HEK293 (cell line): Measurements from ENCODE around the gene ATF6B.

ENCODE experiments used
- CTCF ChIA-PET: fragments of 350-600 bp; formaldehyde crosslinking; extraction: SDS; loops from one replicate; lab custom pipeline; 2021; ENCODE audit warnings: antibody characterized with exemption; lab: Yijun Ruan, JAX
- POLR2A ChIA-PET: fragments of 300-600 bp; formaldehyde crosslinking; extraction: SDS; loops from one replicate; lab custom pipeline; 2020; ENCODE audit warnings: antibody characterized with exemption, inconsistent platforms; lab: Yijun Ruan, JAX
- H3K27ac ChIP-seq: fragments of 200-500 bp; sonication (Bioruptor generic); 2 replicates; pipeline ENCODE4 v1.5.1; 2014; ENCODE audit warnings: low read depth, low read length, control low read depth, inconsistent platforms; ENCODE audit errors: extremely low read depth
- H3K36me3 ChIP-seq, 2 experiments: fragments of 200-500 bp in 1 of 2; sonication (Bioruptor generic) in 1 of 2; 1 replicate in 1 of 2; 2 replicates in 1 of 2; pipeline ENCODE4 v1.5.1; 2014 to 2017; ENCODE audit warnings: inconsistent platforms in 2 of 2, low read length in 2 of 2; ENCODE audit not compliant: control insufficient read depth in 2 of 2, insufficient read depth in 1 of 2
- H3K4me1 ChIP-seq: fragments of 200-500 bp; sonication (Bioruptor generic); 2 replicates; pipeline ENCODE4 v1.5.1; 2014; ENCODE audit warnings: mild to moderate bottlenecking, low read length, inconsistent platforms; ENCODE audit not compliant: control insufficient read depth, insufficient read depth
- H3K4me3 ChIP-seq: 2 replicates; pipeline ENCODE4 v1.5.1; 2011; ENCODE audit warnings: low read depth, mild to moderate bottlenecking, control low read depth, low read length, moderate library complexity
- H3K9me3 ChIP-seq: fragments of 200-500 bp; sonication (Bioruptor generic); 2 replicates; pipeline ENCODE4 v1.5.1; 2014; ENCODE audit warnings: low read depth, low read length, inconsistent platforms; ENCODE audit not compliant: control insufficient read depth, insufficient read depth
- AEBP2 ChIP-seq: fragments of 450-650 bp; formaldehyde crosslinking; IDR thresholded peaks from 2 replicates; pipeline ENCODE4 v1.5.1; 2016; ENCODE audit warnings: missing biosample characterization, missing genetic modification characterization, borderline replicate concordance
- HOXA7 ChIP-seq: sonication (generic); formaldehyde crosslinking; IDR thresholded peaks from 2 replicates; pipeline ENCODE4 v1.8.1; 2022; ENCODE audit warnings: missing genetic modification reagents, borderline replicate concordance
- REST ChIP-seq: fragments of 450-650 bp; formaldehyde crosslinking; IDR thresholded peaks from 2 replicates; pipeline ENCODE4 v1.5.1; 2016; ENCODE audit warnings: missing biosample characterization, missing genetic modification characterization
- SP2 ChIP-seq: fragments of 450-650 bp; formaldehyde crosslinking; IDR thresholded peaks from 2 replicates; pipeline ENCODE4 v1.5.1; 2016; ENCODE audit warnings: missing biosample characterization, missing genetic modification characterization
- SP3 ChIP-seq: fragments of 450-650 bp; formaldehyde crosslinking; IDR thresholded peaks from 2 replicates; pipeline ENCODE4 v1.5.1; 2016; ENCODE audit warnings: missing biosample characterization, missing genetic modification characterization
- ZBTB6 ChIP-seq: fragments of 450-650 bp; formaldehyde crosslinking; IDR thresholded peaks from 2 replicates; pipeline ENCODE4 v1.5.1; 2017; ENCODE audit warnings: missing biosample characterization, missing genetic modification characterization
- ZNF266 ChIP-seq: fragments of 450-650 bp; formaldehyde crosslinking; IDR thresholded peaks from 2 replicates; pipeline ENCODE4 v1.5.1; 2016; ENCODE audit warnings: missing biosample characterization, missing genetic modification characterization, low read depth
- ZNF362 ChIP-seq: fragments of 450-650 bp; formaldehyde crosslinking; IDR thresholded peaks from 2 replicates; pipeline ENCODE4 v1.5.1; 2016; ENCODE audit warnings: missing biosample characterization, missing genetic modification characterization
- ZNF37A ChIP-seq: fragments of 450-650 bp; IDR thresholded peaks from 2 replicates; pipeline ENCODE4 v1.5.1; 2018; ENCODE audit warnings: missing biosample characterization, missing genetic modification characterization
- ZNF548 ChIP-seq: fragments of 450-650 bp; formaldehyde crosslinking; IDR thresholded peaks from 2 replicates; pipeline ENCODE4 v1.5.1; 2016; ENCODE audit warnings: missing biosample characterization, missing genetic modification characterization
- ZNF549 ChIP-seq: fragments of 450-650 bp; IDR thresholded peaks from 2 replicates; pipeline ENCODE4 v1.5.1; 2018; ENCODE audit warnings: missing biosample characterization, missing genetic modification characterization, mild to moderate bottlenecking, inconsistent platforms, moderate library complexity
- ZNF571 ChIP-seq: fragments of 450-650 bp; formaldehyde crosslinking; IDR thresholded peaks from 2 replicates; pipeline ENCODE4 v1.5.0; 2017; ENCODE audit warnings: missing biosample characterization, missing genetic modification characterization
- ZNF623 ChIP-seq: fragments of 450-650 bp; formaldehyde crosslinking; IDR thresholded peaks from 2 replicates; pipeline ENCODE4 v1.5.1; 2016; ENCODE audit warnings: missing biosample characterization, missing genetic modification characterization
- ZNF670 ChIP-seq: fragments of 450-650 bp; formaldehyde crosslinking; IDR thresholded peaks from 2 replicates; pipeline ENCODE4 v1.5.1; 2016; ENCODE audit warnings: missing biosample characterization, missing genetic modification characterization, low read depth
- ZNF677 ChIP-seq: fragments of 450-650 bp; IDR thresholded peaks from 2 replicates; pipeline ENCODE4 v1.5.0; 2018; ENCODE audit warnings: missing biosample characterization, mild to moderate bottlenecking, missing genetic modification characterization, moderate library complexity
- ZNF791 ChIP-seq: fragments of 450-650 bp; formaldehyde crosslinking; IDR thresholded peaks from 2 replicates; pipeline ENCODE4 v1.5.1; 2016; ENCODE audit warnings: missing biosample characterization, missing genetic modification characterization
- ZNF843 ChIP-seq: fragments of 450-650 bp; formaldehyde crosslinking; IDR thresholded peaks from 2 replicates; pipeline ENCODE4 v1.5.1; 2016; ENCODE audit warnings: missing biosample characterization, missing genetic modification characterization
- ZSCAN23 ChIP-seq: fragments of 450-650 bp; formaldehyde crosslinking; IDR thresholded peaks from 2 replicates; pipeline ENCODE4 v1.5.1; 2016; ENCODE audit warnings: missing biosample characterization, missing genetic modification characterization
- ZXDB ChIP-seq: fragments of 450-650 bp; formaldehyde crosslinking; IDR thresholded peaks from 2 replicates; pipeline ENCODE4 v1.5.1; 2016; ENCODE audit warnings: missing biosample characterization, missing genetic modification characterization

The ATF6B gene

GRCh38 chr6:32148289-32149091 is 20.4 kb upstream of the ATF6B start:
- Histone ChIP-seq H3K36me3 (no peaks in the 10 kb centered on the region), H3K27ac (no peak overlapping the region)
- TF ChIP-seq SP3 (tag by site-specific recombination), result peak; percentile 38; the same call in 1 of the 2 replicates
- no peak for TF ChIP-seq REST (tag by site-specific recombination)
- no peak for TF ChIP-seq ZNF548
- TF ChIP-seq AEBP2, result no peak
- peak; percentile 29 for TF ChIP-seq SP2
- TF ChIP-seq ZNF623 (tag by site-specific recombination), result no peak
- TF ChIP-seq, all 188 proteins: peak for 2
- peaks cover 9% of the 10 kb centered on the region; the same call in 1 of the 2 replicates for H3K4me1 ChIP-seq
- no peak overlapping the region for H3K4me3 ChIP-seq
- CTCF ChIA-PET, result interaction anchor here (0.6 to 2.1 kb wide), 3 partner anchors 30 to 638 kb away, joined by 3 to 9 read pairs (median 3); no protein-coding TSS in a partner anchor
- POLR2A ChIA-PET, result interaction anchor here (0.9 to 1.2 kb wide), 2 partner anchors 19 to 250 kb away, joined by 3 to 4 read pairs; partner anchors contain the start of gene FKBPL
- no peaks in the 10 kb centered on the region for H3K9me3 ChIP-seq

- Histone ChIP-seq H3K4me1 (peaks cover 7% of the 10 kb centered on the region; the same call in 1 of the 2 replicates), H3K4me3 (no peak overlapping the region), H3K36me3 (no peaks in the 10 kb centered on the region), H3K9me3 (no peaks in the 10 kb centered on the region), H3K27ac (no peak overlapping the region)
- ChIA-PET POLR2A (interaction anchor here (0.9 to 3.2 kb wide), 3 partner anchors 17 to 249 kb away, joined by 3 to 26 read pairs (median 4); partner anchors contain the start of gene FKBPL), CTCF (interaction anchor here (0.6 to 2.1 kb wide), 3 partner anchors 29 to 639 kb away, joined by 3 to 9 read pairs (median 5); no protein-coding TSS in a partner anchor)
- TF ChIP-seq ZNF571 (tag by site-specific recombination), result no peak
- TF ChIP-seq ZNF37A (tag by site-specific recombination), result no peak
- TF ChIP-seq ZNF843 (tag by site-specific recombination), result no peak
- no peak for TF ChIP-seq ZBTB6 (tag by site-specific recombination)
- no peak for TF ChIP-seq ZNF677 (tag by site-specific recombination)
- TF ChIP-seq ZSCAN23 (tag by site-specific recombination), result no peak
- no peak for TF ChIP-seq HOXA7 (CRISPR knock-in tag)
- TF ChIP-seq ZNF549, result no peak
- TF ChIP-seq ZNF670, result no peak
- no peak for TF ChIP-seq ZNF791 (tag by site-specific recombination)
- TF ChIP-seq ZXDB (tag by site-specific recombination), result no peak
- TF ChIP-seq ZNF266, result no peak
- TF ChIP-seq ZNF362 (tag by site-specific recombination), result no peak
Measured at GRCh38 chr6:32147401-32148132, 19.5 kb upstream of the ATF6B start.
